Loucy (cell line): ENCODE measurements around the gene OPA3.

ENCODE experiments used
- CTCF ChIP-seq: fragments of 200-600 bp; sonication (generic); conservative IDR thresholded peaks from 2 replicates; pipeline ENCODE4 v1.5.1; 2014; ENCODE audit warnings: mild to moderate bottlenecking, antibody characterized with exemption, low read length
- EZH2phosphoT487 ChIP-seq: fragments of 200-600 bp; IDR thresholded peaks from 2 replicates; pipeline ENCODE4 v1.6.1; 2018; ENCODE audit warnings: antibody characterized with exemption, mild to moderate bottlenecking, moderate library complexity, borderline replicate concordance

DNA sequence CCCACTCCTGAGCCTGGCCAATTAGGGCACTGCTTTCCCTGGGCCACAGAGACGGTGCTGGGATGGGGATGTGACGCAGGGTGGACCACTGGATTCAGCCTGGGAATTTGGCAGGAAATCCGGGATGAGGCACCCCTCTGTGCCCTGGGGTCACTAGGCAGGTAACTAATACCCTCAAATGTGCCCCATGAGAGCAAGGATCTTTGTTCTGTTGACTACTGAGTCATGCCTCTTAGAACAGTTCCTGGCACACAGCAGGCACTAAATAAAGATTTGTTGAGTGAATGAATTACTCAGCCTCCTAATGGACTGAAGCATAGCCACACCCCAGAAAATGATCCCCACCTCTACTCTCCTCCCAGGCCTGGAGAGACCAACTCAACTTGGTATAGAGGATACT, 15.9 kb downstream of the OPA3 start:
- TF ChIP-seq CTCF (no peak), EZH2phosphoT487 (no peak)
